Activated naive CD8-positive, alpha-beta T cell treated with anti-CD3 and anti-CD28 coated beads, Interleukin-2, amount 10 ng/mL, durations not matched to agents 7 days and 5 days (primary cell): Measurements from ENCODE around the gene HSPG2. TPM values are rescaled to one million over a fixed set of nuclear protein-coding genes. Genes with fewer than 3 reads are reported as not detected.
"Not testable (repeated sequence)": the region's sequence is repeated elsewhere in the genome, so short reads cannot be mapped to it uniquely, and the experiment has no call there.

Source experiments
- ATAC-seq: fragments of 150-1000 bp; cut with Tn5 transposase; one replicate; pipeline ENCODE4 v1.10.0; 2021; ENCODE audit warnings: low read depth, moderate library complexity
- POLR2A ChIA-PET: fragments of 350-600 bp; sonication (Branson Sonifier 250); formaldehyde crosslinking; loops from one replicate; lab custom pipeline; 2021; ENCODE audit warnings: antibody characterized with exemption; lab: Charles Lee
- DNase-seq: peaks from one replicate; pipeline ENCODE4 v3.0.0; 2021
- H3K27ac Mint-ChIP-seq: one replicate; pipeline ENCODE4 v1.8.0; 2022; ENCODE audit warnings: mild to moderate bottlenecking, mixed read lengths
- H3K27me3 Mint-ChIP-seq: one replicate; pipeline ENCODE4 v1.8.0; 2022; ENCODE audit warnings: mild to moderate bottlenecking, moderate library complexity, mixed read lengths
- H3K36me3 Mint-ChIP-seq: one replicate; pipeline ENCODE4 v1.8.0; 2021; ENCODE audit warnings: mild to moderate bottlenecking, mixed read lengths
- H3K4me1 Mint-ChIP-seq: one replicate; pipeline ENCODE4 v1.8.0; 2021; ENCODE audit warnings: mixed read lengths
- H3K4me3 Mint-ChIP-seq: one replicate; pipeline ENCODE4 v1.8.0; 2022; ENCODE audit warnings: mild to moderate bottlenecking, moderate library complexity, mixed read lengths
- H3K9me3 Mint-ChIP-seq: one replicate; pipeline ENCODE4 v1.8.0; 2021; ENCODE audit warnings: mixed read lengths
- total RNA-seq, 2 experiments: library from RNA; stranded (reverse); gene quantifications; one replicate each; pipeline ENCODE4 v1.2.3, GENCODE V29; 2021

The HSPG2 gene
- total RNA-seq, 2 experiments from 2014 or later: 6.7 to 9.5 TPM

DNA sequence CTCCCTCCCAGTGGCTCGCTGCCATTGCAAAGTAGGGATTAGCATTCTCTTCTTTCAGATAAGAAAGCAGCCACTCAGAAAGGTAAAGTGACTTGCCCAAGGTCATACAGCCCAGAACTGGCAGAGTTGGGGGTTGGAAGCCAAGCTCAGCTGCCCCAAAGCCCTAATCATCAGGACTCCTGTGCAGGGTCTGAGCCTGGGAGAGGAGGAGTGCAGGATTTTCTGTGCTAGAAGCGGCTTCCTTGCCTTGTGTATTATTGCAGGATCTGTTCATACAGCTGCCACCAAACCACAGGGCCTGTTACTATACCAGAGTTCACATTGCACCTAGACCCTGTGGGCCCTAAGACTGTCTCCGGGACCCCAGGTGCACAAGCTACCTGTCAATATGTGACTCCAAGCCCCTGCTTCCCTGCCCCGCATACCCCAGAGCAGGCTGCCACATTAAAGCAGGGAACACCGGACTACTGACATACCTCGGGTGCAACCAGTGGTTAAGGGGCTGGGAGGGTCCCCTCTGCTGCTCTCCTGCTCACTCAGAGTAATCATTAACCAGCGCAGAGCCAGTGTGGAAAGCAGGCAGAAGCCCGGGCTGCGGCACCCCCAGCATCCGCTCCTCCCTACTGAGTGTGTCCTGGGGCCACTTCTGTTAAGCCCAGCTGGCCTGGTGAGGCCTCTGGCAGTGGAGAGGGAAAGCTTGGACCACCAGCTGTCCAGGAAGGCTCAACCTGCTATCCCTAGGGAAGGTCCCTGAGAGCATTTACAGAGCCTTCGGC, 15.8 kb downstream of the HSPG2 start:
- Mint-ChIP-seq H3K27ac (no peak overlapping the region), H3K4me3 (no peak overlapping the region), H3K9me3 (no peaks in the 10 kb centered on the region), H3K27me3 (peaks cover 2% of the 10 kb centered on the region), H3K4me1 (no peaks in the 10 kb centered on the region), H3K36me3 (no peaks in the 10 kb centered on the region)
- no peak for DNase-seq
- ATAC-seq: no peak
- POLR2A ChIA-PET: no interaction called here

GRCh38 chr1:21919520-21919919, 17.6 kb downstream of the HSPG2 start:
- POLR2A ChIA-PET: interaction anchor here (0.5 kb wide), 1 partner anchor 391 kb away, joined by 4 read pairs; no protein-coding TSS in a partner anchor
- ATAC-seq (no peak), DNase-seq (no peak)
- no peak overlapping the region for H3K4me3 Mint-ChIP-seq
- H3K9me3 Mint-ChIP-seq: no peaks in the 10 kb centered on the region
- H3K27ac Mint-ChIP-seq: no peak overlapping the region
- H3K36me3 Mint-ChIP-seq: no peaks in the 10 kb centered on the region
- peaks cover 2% of the 10 kb centered on the region for H3K27me3 Mint-ChIP-seq
- H3K4me1 Mint-ChIP-seq: no peaks in the 10 kb centered on the region

DNA sequence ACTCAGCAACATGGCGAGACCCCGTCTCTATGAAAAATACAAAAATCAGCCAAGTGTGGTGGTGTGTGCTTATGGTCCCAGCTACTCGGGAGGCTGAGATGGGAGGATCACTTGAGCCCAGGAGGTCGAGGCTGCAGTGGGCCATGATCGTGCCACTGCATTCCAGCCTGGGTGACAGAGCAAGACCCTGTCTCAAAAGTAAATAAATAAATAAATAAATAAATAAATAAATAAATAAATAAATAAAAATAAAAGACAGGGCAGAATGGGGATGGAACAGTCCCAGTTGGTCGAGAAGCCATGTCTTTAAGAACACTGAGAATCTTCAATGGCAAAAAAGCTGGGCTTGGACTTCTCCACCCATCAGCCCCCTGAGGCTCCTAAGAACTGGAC, 19.9 kb downstream of the HSPG2 start:
- ATAC-seq, H3K27ac Mint-ChIP-seq, H3K36me3 Mint-ChIP-seq, H3K4me1 Mint-ChIP-seq, DNase-seq, H3K27me3 Mint-ChIP-seq, H3K9me3 Mint-ChIP-seq, H3K4me3 Mint-ChIP-seq, POLR2A ChIA-PET: not testable (repeated sequence)

DNA sequence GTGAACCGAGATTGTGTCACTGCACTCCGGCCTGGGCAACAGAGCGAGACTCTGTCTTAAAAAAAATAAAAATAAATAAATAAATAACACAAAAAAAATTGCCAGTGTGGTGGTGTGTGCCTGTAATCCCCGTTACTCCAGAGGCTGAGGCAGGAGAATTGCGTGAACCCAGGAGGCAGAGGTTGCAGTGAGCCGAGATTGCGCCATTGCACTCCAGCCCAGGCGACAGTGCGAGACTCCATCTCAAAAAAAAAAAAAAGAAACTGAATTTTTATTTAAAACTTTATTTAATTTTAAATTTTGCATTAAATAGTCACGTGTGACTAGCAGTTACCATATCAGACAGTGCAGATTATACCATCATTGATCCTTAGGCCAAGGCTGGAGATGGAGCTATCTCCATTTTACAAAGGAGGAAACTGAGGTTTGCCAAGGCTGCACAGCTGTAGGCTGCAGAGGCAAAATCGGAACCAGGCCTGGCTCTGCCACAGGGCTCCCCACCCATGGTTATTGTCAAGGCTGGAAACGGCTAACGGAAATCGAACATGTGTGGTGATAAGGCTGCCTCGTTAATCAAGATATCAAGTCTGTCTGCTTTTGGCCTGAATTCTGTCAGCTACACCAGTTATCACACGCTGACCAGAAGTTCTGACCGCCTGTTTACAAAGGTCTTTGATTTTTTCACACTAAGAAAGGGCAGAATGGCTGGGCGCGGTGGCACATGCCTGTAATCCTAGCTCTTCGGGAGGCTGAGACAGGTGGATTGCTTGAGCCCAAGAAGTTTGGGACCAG, 20.5 kb downstream of the HSPG2 start:
- Mint-ChIP-seq H3K9me3 (no peaks in the 10 kb centered on the region), H3K36me3 (no peaks in the 10 kb centered on the region), H3K27me3 (no peaks in the 10 kb centered on the region), H3K4me3 (no peak overlapping the region), H3K27ac (no peak overlapping the region), H3K4me1 (peaks cover 5% of the 10 kb centered on the region)
- DNase-seq (no peak), ATAC-seq (no peak)
- POLR2A ChIA-PET: no interaction called here

DNA sequence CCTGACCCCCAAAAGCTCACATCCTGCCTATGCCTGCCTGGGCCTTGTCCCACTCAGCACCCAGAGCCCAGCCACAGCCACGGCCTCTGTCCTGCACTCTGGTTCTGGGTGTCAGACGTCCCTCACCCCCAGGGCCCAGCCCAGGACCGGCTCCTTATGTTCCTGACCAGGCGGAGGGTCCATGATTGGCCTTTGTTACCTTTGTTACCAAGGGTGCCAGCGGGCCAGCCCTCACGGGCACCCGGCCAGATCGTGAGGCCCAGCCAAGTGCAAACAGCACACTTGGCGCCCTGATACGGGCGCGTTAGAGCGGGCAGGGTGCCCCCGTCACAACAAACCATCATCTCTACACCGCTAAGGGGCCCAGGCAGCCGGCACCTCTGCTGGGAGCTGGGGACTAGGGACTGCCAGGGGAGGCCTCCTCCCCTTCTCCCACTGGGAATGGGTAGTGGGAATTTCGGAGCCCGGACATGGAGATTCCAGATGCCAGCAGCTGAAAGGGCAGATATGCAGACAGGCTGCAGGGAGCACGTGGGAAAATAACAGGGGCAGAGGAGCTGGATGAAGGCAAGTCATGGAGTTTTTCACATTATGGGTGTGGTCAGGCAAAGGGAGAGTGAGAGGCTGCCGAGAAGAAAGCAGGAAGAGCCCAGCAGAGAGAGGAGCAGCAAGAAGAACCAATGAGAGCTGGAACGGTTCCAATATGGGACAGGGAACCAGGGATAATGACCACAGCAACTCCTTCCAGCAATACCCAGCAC, 22.1 kb downstream of the HSPG2 start:
- POLR2A ChIA-PET: no interaction called here
- Mint-ChIP-seq H3K27ac (no peak overlapping the region), H3K9me3 (no peaks in the 10 kb centered on the region), H3K4me3 (no peak overlapping the region), H3K27me3 (no peaks in the 10 kb centered on the region), H3K4me1 (peaks cover 9% of the 10 kb centered on the region), H3K36me3 (no peaks in the 10 kb centered on the region)
- DNase-seq: no peak
- ATAC-seq: no peak

DNA sequence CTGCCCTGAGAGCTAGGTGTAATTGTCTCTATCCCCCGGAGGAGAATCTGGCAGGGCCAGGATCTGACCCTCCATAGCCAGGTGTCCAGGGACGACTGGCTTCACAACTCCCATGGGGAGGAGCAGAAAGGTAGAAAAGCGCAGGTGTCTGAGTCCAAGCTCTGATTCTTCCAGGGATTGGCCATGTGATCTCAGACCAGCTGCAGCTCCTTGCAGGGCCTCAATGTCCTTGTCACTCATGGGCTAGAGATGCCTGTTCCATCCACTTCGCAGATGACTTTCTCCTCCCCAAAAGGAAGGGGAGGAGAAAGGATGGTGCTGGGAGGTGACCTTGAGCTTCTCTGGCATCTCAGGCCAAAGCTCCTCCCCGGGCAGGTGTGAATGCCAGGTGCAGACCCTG, 22.7 kb downstream of the HSPG2 start:
- Mint-ChIP-seq H3K4me1 (peaks cover 15% of the 10 kb centered on the region), H3K4me3 (no peak overlapping the region), H3K9me3 (no peaks in the 10 kb centered on the region), H3K36me3 (no peaks in the 10 kb centered on the region), H3K27me3 (no peaks in the 10 kb centered on the region), H3K27ac (no peak overlapping the region)
- DNase-seq (no peak), ATAC-seq (no peak)
- POLR2A ChIA-PET: no interaction called here

- Mint-ChIP-seq H3K27me3 (no peaks in the 10 kb centered on the region), H3K27ac (peak overlapping the region; percentile 73), H3K9me3 (no peaks in the 10 kb centered on the region), H3K36me3 (no peaks in the 10 kb centered on the region), H3K4me1 (peaks cover 15% of the 10 kb centered on the region), H3K4me3 (no peak overlapping the region)
- DNase-seq: no peak
- POLR2A ChIA-PET: no interaction called here
- ATAC-seq: peak; percentile 69
Measured at GRCh38 chr1:21913763-21914162, 23.3 kb downstream of the HSPG2 start.

- no peak for ATAC-seq
- DNase-seq: no peak
- no peaks in the 10 kb centered on the region for H3K27me3 Mint-ChIP-seq
- POLR2A ChIA-PET: no interaction called here
- H3K27ac Mint-ChIP-seq: no peak overlapping the region
- no peaks in the 10 kb centered on the region for H3K36me3 Mint-ChIP-seq
- peaks cover 15% of the 10 kb centered on the region for H3K4me1 Mint-ChIP-seq
- no peak overlapping the region for H3K4me3 Mint-ChIP-seq
- no peaks in the 10 kb centered on the region for H3K9me3 Mint-ChIP-seq
Measured at GRCh38 chr1:21913258-21913657, 23.9 kb downstream of the HSPG2 start.

DNA sequence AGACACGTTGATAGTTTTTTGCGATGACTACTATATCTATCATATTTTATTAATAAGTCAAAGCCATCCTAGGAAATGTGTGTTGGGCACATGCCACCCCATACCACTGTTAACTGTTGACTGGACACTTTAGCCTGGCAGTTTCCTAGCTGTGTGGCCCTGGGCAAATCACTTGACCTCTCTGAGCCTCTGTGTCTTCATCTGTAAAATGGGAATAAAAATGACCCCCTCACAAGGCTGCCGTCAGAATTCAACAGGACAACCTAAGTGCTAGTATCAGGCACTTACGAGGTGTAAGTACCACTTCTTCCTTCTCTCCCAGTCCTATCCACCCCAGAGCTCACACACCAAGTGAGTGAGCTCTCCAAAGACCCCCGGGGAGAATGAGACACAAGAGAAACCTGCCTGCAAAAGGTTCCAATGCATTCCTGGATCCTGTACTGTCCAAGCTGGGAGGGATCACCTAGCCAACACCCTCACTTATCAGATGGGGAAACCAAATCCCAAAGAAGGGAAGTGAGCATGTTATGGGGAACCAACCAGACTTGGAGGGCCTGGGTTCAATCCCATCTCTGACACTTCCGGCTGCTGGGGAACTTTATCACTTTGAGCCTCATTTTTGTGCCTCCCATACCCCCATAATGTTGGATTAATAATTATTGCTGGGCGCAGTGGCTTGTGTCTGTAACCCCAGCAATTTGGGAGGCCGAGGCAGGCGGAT, 24.9 kb downstream of the HSPG2 start:
- no peak overlapping the region for H3K27ac Mint-ChIP-seq
- H3K4me1 Mint-ChIP-seq: peaks cover 15% of the 10 kb centered on the region
- no peaks in the 10 kb centered on the region for H3K27me3 Mint-ChIP-seq
- DNase-seq: no peak
- no peaks in the 10 kb centered on the region for H3K9me3 Mint-ChIP-seq
- H3K4me3 Mint-ChIP-seq: no peak overlapping the region
- POLR2A ChIA-PET: no interaction called here
- ATAC-seq: no peak
- no peaks in the 10 kb centered on the region for H3K36me3 Mint-ChIP-seq

- DNase-seq (no peak), ATAC-seq (no peak)
- POLR2A ChIA-PET: no interaction called here
- H3K27me3 Mint-ChIP-seq: no peaks in the 10 kb centered on the region
- no peaks in the 10 kb centered on the region for H3K36me3 Mint-ChIP-seq
- no peak overlapping the region for H3K27ac Mint-ChIP-seq
- peaks cover 15% of the 10 kb centered on the region for H3K4me1 Mint-ChIP-seq
- no peak overlapping the region for H3K4me3 Mint-ChIP-seq
- H3K9me3 Mint-ChIP-seq: no peaks in the 10 kb centered on the region
Measured at GRCh38 chr1:21911205-21912001, 25.7 kb downstream of the HSPG2 start.

DNA sequence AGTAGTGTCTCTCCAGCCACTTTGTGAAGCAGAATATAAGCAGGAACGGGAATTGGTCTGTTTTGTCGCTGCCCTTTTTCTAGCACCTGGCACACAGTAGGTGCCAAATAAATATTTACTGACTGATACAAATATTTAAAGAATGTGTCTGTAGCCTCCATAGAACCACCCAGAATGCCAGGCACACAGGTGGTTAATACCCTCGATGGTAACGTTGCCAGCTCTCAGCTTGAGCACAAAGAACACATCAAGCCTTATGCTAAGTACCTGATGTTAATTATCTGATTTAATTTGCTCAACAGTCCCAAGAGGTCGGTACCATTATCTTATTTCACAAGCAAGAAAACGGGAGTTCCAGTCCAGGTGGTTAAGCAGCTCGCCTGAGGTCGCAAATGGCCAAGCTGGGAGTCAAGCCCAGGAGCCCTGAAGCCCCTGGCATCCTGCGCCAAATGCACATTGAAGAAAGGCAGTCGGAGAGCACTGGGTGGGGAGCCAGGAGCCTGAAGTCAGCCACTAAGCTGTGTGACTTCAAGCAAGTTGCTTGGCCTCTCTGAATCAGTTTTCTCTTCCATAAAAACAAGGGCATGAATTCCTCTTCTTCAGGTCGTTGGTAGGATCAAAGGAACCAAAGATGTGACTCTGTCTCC, 26.4 kb downstream of the HSPG2 start:
- no peaks in the 10 kb centered on the region for H3K9me3 Mint-ChIP-seq
- no peaks in the 10 kb centered on the region for H3K36me3 Mint-ChIP-seq
- no peaks in the 10 kb centered on the region for H3K27me3 Mint-ChIP-seq
- H3K27ac Mint-ChIP-seq: no peak overlapping the region
- no peak for ATAC-seq
- peak overlapping the region; percentile 45 for H3K4me3 Mint-ChIP-seq
- H3K4me1 Mint-ChIP-seq: peaks cover 15% of the 10 kb centered on the region
- POLR2A ChIA-PET: no interaction called here
- no peak for DNase-seq
